Heart left ventricle (tissue), 16 donors: ENCODE measurements around the gene TWF2. TPM values are rescaled to one million over a fixed set of nuclear protein-coding genes. Genes with fewer than 3 reads are reported as not detected.

Experiments
- ATAC-seq, 4 donors: fragments of 200-7000 bp; cut with Tn5 transposase; one replicate each; pipeline ENCODE4 v1.9.1; 2020 to 2022; ENCODE audit warnings: moderate library complexity in 4 of 4, mild to moderate bottlenecking in 3 of 4, moderate number of reproducible peaks in 1 of 4
- DNase-seq, 5 donors: peaks; one replicate each; pipeline ENCODE4 v3.0.0-alpha.2; 2020
- H3K27ac ChIP-seq, 12 donors: fragments of 200-600 bp; sonication (generic) in 4 of 12; one replicate each; pipeline versions ENCODE4 v1.5.0 to v1.8.0; 2016 to 2022; ENCODE audit warnings: mild to moderate bottlenecking in 2 of 12
- H3K27me3 ChIP-seq, 9 donors: fragments of 200-600 bp; sonication (generic) in 2 of 9; one replicate each; pipeline versions ENCODE4 v1.5.1 to v1.8.0; 2016 to 2022; ENCODE audit warnings: mild to moderate bottlenecking in 3 of 9
- H3K36me3 ChIP-seq, 9 donors: fragments of 200-600 bp; sonication (generic) in 2 of 9; one replicate each; pipeline versions ENCODE4 v1.5.0 to v1.8.0; 2018 to 2022; ENCODE audit warnings: mild to moderate bottlenecking in 2 of 9
- H3K4me1 ChIP-seq, 12 donors: fragments of 200-600 bp; sonication (generic) in 4 of 12; one replicate each; pipeline versions ENCODE4 v1.5.0 to v1.8.0; 2016 to 2022; ENCODE audit warnings: mild to moderate bottlenecking in 3 of 12
- H3K4me3 ChIP-seq, 12 donors: fragments of 200-600 bp; sonication (generic) in 4 of 12; one replicate each; pipeline versions ENCODE4 v1.5.0 to v1.8.0; 2017 to 2022; ENCODE audit warnings: mild to moderate bottlenecking in 9 of 12, moderate library complexity in 4 of 12
- H3K9me3 ChIP-seq, 12 donors: fragments of 200-600 bp; sonication (generic) in 4 of 12; one replicate each; pipeline versions ENCODE4 v1.5.0 to v1.8.0; 2016 to 2022; ENCODE audit warnings: mild to moderate bottlenecking in 1 of 12
- POLR2A ChIP-seq, 2 donors: fragments of 450-650 bp; IDR thresholded peaks; one replicate each; pipeline ENCODE4 v1.6.1; 2017; ENCODE audit warnings: antibody characterized with exemption in 2 of 2, mild to moderate bottlenecking in 2 of 2, moderate library complexity in 2 of 2
- WGBS, 4 donors: extraction: QIAGEN DNeasy Blood & Tissue Kit in 2 of 4; methylation state at CpG; one replicate each; pipeline versions ENCODE4 v1.1.5 to v1.1.7; 2013 to 2018; 5-methylcytosine and 5-hydroxymethylcytosine counted together
- intact Hi-C, 10 donors: fragments of 100-400 bp; cut with DNase I; formaldehyde crosslinking; loops; one replicate each; pipeline versions ENCODE4 v1.11.1 to v1.14.2; 2022
- microRNA counts, 2 donors: library from miRNA; unstranded; fragments of <30 nt; microRNA quantifications; one replicate each; lab custom pipeline; 2016
- microRNA-seq, 4 donors: library from miRNA; unstranded; fragments of <30 nt; microRNA quantifications; one replicate each; pipeline versions ENCODE4 to v1.2.0, GENCODE V29; 2017 to 2020
- polyA plus RNA-seq, 2 donors: library from polyadenylated mRNA; stranded (reverse); fragments of 200-250 nt; gene quantifications; one replicate each; pipeline ENCODE4 v1.2.3, GENCODE V29; 2013
- total RNA-seq, 9 donors: library from RNA; depleted of rRNA in 2 of 9; stranded (reverse); fragments of >200 nt in 2 of 9; fragmentation: NEBNext Ultra II Directional in 3 of 9; extraction: Animal tissue kit (Norgen Biotek cat#: 25700) in 3 of 9; gene quantifications; one replicate each; pipeline versions ENCODE4 v1.1.0 to v1.2.4, GENCODE V29; 2016 to 2023
- TF ChIP-seq, protein P1 (sequence below), 12 donors: fragments of 200-600 bp; sonication (generic) in 4 of 12; IDR thresholded peaks; one replicate each; pipeline versions ENCODE4 v1.5.0 to v1.8.0; 2018 to 2022; ENCODE audit warnings: antibody characterized with exemption in 12 of 12, mild to moderate bottlenecking in 5 of 12
- donor health status: ischemic (EF 13 %, LVEDD 7.1; RV severe dilation, severe dysfunction).
- donor health status: healthy with polysubstance abuse.
- donor health status: DM: no; HTN: yes; CAD: no.
- donor health status: DM: no; HTN: no; CAD: no.
- donor health status: ischemic (EF 25% LVEDD 6.9; RV normal size, moderate dysfunction).
- donor health status: ischemic (EF 25% LVEDD 5.7; RV mildly dilated, moderate dysfunction).
- donor health status: healthy.
- donor health status: DM: yes; HTN: yes; CAD: no.
- donor health status: ischemic (EF 35%, LVEDD 5.7; RV mildly dilated, moderate dysfunction).
- donor health status: nonischemic (EF 11% LVEDD 7.7; RV severe dilation, severe dysfunction).
- donor health status: DM: yes; HTN: yes; CAD: no.
- donor health status: PGD.
- donor health status: ischemic (EF 29% LVEDD 5.4; RV normal size, mild dysfunction).
- donor health status: nonischemic (EF 23%, LVEDD 6.1; RV moderate dilation, normal function).

Gene TWF2
- total and polyA plus RNA-seq, 11 donors: 45.8 to 133 (median 109) TPM

DNA sequence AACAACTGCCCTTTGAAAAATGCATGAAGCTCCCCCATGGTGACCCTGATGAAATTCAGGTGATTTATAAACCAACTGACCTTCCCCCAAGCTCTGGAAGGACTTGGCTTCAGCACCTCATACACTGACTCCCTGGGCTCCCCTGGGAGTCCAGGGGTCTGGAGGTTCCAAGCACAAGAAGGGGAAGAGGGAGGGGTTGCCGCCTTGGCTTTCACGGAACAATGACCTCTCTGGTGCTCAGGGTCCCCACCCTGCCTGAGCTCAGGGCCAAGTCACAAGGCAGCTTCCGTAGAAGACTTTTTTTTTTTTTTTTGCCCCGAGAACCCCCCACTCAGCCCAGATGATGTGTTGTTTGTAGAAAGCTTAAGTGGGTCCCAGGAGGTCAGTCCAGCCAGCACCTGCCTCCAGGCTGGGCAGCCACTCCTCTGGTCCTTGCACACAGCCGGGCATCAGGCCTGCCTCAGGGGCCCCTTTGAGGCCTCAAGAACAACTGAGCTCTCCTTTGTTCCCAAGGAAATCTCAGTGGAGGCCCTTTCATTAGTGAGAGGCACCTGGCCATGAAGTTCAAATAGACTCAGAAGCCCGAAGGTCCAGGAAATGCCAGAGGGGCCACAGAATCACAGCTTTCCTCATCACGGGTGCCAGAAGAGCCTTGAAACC, 55.0 kb downstream of the TWF2 start:
- Histone ChIP-seq H3K27me3 (no peaks in the 10 kb centered on the region), H3K9me3 (no peaks in the 10 kb centered on the region), H3K4me1 (peaks cover 3 to 41% (median 21%) of the 10 kb centered on the region in 12 donors), H3K36me3 (no peaks in the 10 kb centered on the region), H3K27ac (peak overlapping the region; percentile 37 to 87 (median 73)), H3K4me3 (no peak overlapping the region)
- TF ChIP-seq POLR2A (IDR thresholded peaks at IDR 0.05): no peak
- TF ChIP-seq, protein P1, sequence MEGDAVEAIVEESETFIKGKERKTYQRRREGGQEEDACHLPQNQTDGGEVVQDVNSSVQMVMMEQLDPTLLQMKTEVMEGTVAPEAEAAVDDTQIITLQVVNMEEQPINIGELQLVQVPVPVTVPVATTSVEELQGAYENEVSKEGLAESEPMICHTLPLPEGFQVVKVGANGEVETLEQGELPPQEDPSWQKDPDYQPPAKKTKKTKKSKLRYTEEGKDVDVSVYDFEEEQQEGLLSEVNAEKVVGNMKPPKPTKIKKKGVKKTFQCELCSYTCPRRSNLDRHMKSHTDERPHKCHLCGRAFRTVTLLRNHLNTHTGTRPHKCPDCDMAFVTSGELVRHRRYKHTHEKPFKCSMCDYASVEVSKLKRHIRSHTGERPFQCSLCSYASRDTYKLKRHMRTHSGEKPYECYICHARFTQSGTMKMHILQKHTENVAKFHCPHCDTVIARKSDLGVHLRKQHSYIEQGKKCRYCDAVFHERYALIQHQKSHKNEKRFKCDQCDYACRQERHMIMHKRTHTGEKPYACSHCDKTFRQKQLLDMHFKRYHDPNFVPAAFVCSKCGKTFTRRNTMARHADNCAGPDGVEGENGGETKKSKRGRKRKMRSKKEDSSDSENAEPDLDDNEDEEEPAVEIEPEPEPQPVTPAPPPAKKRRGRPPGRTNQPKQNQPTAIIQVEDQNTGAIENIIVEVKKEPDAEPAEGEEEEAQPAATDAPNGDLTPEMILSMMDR (IDR thresholded peaks at IDR 0.05): no peak
- peak; percentile 62 to 80 (median 73) for DNase-seq
- 53 to 72% (median 64%) methylated on average over 6 to 7 of the region's 7 CpGs for WGBS, 4 donors
- ATAC-seq: peak; percentile 70 to 93 (median 74)
- intact Hi-C loops: loop anchor here in 1 of 10 donors (1.0 kb wide), 1 partner anchor 33 kb away; no protein-coding TSS in a partner anchor

DNA sequence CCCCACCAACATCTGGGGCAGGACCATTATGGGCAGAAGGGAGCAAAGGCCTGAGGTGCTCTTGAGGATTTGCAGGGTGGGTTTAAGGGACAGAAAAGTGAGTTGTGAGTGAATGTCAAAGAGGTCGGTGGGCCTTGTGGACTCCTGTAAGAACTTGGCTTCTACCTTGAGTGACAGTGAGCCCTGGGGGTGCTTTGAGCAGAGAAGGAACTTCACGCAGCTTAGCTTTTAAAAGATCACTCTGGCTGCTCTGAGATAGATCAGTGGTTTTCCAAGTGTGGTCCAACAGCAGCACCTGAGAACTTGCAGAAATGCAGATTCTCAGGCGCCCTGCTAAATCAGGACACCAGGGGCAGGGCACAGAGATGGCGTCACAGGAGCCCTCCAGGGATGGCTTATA, 56.3 kb downstream of the TWF2 start:
- Histone ChIP-seq H3K4me1 (peaks cover 3 to 38% (median 21%) of the 10 kb centered on the region in 12 donors), H3K27ac (peak overlapping the region in 8 of 12 donors; percentile 22 to 80 (median 69)), H3K9me3 (no peaks in the 10 kb centered on the region), H3K4me3 (no peak overlapping the region), H3K36me3 (no peaks in the 10 kb centered on the region), H3K27me3 (no peaks in the 10 kb centered on the region)
- no peak for ATAC-seq
- TF ChIP-seq, protein P1 (IDR thresholded peaks at IDR 0.05): no peak
- no peak for TF ChIP-seq POLR2A (IDR thresholded peaks at IDR 0.05)
- 93 to 96% (median 94%) methylated on average over 4 of the region's 4 CpGs for WGBS, 4 donors
- no peak for DNase-seq
- intact Hi-C loops: loop anchor here in 1 of 10 donors (1.0 kb wide), 1 partner anchor 37 kb away; no protein-coding TSS in a partner anchor

DNA sequence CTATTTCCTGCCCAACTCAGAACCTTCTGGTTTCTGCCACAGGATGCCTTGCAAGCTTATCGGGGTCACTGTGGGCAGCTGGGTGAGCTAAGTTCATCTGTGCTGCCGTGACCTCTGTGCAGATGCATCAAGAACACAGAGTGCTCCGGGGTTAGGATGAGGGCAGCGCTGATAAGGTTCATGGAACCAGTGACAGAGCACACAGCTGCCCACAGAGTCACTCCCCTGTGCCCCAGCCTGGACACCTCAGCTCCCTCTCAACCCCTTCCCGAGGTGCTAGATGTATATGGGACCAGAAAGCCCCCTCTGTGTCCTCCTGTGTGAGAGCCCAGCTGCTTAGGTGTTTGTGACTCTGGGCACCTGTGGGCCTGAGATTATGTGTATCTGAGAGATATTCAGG, 56.8 kb downstream of the TWF2 start:
- Histone ChIP-seq H3K27me3 (no peaks in the 10 kb centered on the region), H3K36me3 (no peaks in the 10 kb centered on the region), H3K27ac (peak overlapping the region in 6 of 12 donors; percentile 22 to 80 (median 72)), H3K4me3 (no peak overlapping the region), H3K9me3 (no peaks in the 10 kb centered on the region), H3K4me1 (peaks cover 3 to 38% (median 21%) of the 10 kb centered on the region in 12 donors)
- intact Hi-C loops: loop anchor here in 1 of 10 donors (1.0 kb wide), 1 partner anchor 37 kb away; no protein-coding TSS in a partner anchor
- ATAC-seq: peak; percentile 41 to 55 (median 48)
- DNase-seq: no peak
- no peak for TF ChIP-seq POLR2A (IDR thresholded peaks at IDR 0.05)
- TF ChIP-seq, protein P1 (IDR thresholded peaks at IDR 0.05): no peak
- 56 to 79% (median 63%) methylated on average over 2 to 5 of the region's 5 CpGs for WGBS, 4 donors

DNA sequence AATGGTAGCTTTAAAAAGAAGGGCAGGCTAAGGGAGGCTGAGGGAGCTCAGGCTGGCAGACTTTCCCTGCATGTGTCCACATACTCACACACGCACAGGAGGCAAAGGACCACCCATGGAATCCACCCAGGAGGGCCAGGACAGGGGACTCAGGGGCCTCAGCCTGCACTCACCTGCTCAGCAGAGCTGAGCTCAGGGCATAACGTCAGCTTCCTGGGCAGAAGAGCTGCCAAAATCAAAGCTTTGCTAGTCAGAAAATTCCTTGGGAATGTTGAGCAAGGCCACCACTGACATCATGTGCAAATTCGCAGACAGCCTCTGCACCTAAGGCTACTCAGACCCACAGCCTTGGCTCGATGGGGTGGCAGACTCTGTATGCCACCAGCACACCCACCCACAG, 57.4 kb downstream of the TWF2 start:
- TF ChIP-seq, protein P1 (IDR thresholded peaks at IDR 0.05): no peak
- TF ChIP-seq POLR2A (IDR thresholded peaks at IDR 0.05): no peak
- no peaks in the 10 kb centered on the region for H3K27me3 ChIP-seq
- intact Hi-C loops: no loop called here
- ATAC-seq (no peak), DNase-seq (no peak)
- peak overlapping the region in 4 of 12 donors; percentile 9 to 73 (median 28) for H3K27ac ChIP-seq
- 44 to 79% (median 69%) methylated on average over 2 to 4 of the region's 4 CpGs for WGBS, 4 donors
- H3K4me1 ChIP-seq: peaks cover 3 to 38% (median 21%) of the 10 kb centered on the region in 12 donors
- H3K9me3 ChIP-seq: no peaks in the 10 kb centered on the region
- no peaks in the 10 kb centered on the region for H3K36me3 ChIP-seq
- no peak overlapping the region for H3K4me3 ChIP-seq

MicroRNAs within 50 kb of the gene (microRNA counts, 767-probe panel; counts per million panel counts)
- microRNA hsa-let-7g-5p (lab: Ali Mortazavi, UCI): 6,622 to 6,755 counts per million in 2 donors

Small RNA genes lying within 50 kb of the gene (microRNA-seq; reads per million reads assigned to microRNA genes)
- 46,376 to 156,410 (median 77,629) reads per million in 4 donors for gene MIRLET7G

Other genes starting within 250 kb of the TWF2 start
- gene RPL29, start 243.3 kb downstream of the TWF2 start, total RNA-seq: 100 to 1,000 TPM; 515 to 986 (median 681) TPM
- 1,000 to 10,000 TPM; 1,354 to 1,405 TPM for gene RPL29, start 243.3 kb downstream of the TWF2 start, polyA plus RNA-seq
- 10 to 100 TPM; 14.5 to 33.2 (median 20.7) TPM for gene DUSP7, start 182.6 kb downstream of the TWF2 start, total RNA-seq
- gene DUSP7, start 182.6 kb downstream of the TWF2 start, polyA plus RNA-seq: 10 to 100 TPM in 1 of 2 donors, 1 to 10 TPM in 1; 9.2 to 26.1 TPM
- 1 to 10 TPM in 7 of 9 donors, under 1 TPM in 2; 0.66 to 5.2 (median 1.4) TPM for gene POC1A, start 84.7 kb downstream of the TWF2 start, total RNA-seq
- 1 to 10 TPM in 1 of 2 donors, under 1 TPM in 1; 0.50 to 3.0 TPM for gene POC1A, start 84.7 kb downstream of the TWF2 start, polyA plus RNA-seq
- gene ALAS1, start 41.0 kb downstream of the TWF2 start, total RNA-seq: 100 to 1,000 TPM in 8 of 9 donors, 10 to 100 TPM in 1; 77.9 to 213 (median 146) TPM
- gene ALAS1, start 41.0 kb downstream of the TWF2 start, polyA plus RNA-seq: 100 to 1,000 TPM; 107 to 132 TPM
- gene TLR9, start 13.5 kb downstream of the TWF2 start, total RNA-seq: under 1 TPM in 8 of 9 donors, not detected in 1; 0.12 to 0.65 (median 0.29) TPM
- gene TLR9, start 13.5 kb downstream of the TWF2 start, polyA plus RNA-seq: under 1 TPM; 0.04 to 0.23 TPM
- gene PPM1M, start 6.6 kb upstream of the TWF2 start, total RNA-seq: 10 to 100 TPM in 2 of 9 donors, 1 to 10 TPM in 7; 5.7 to 30.2 (median 8.2) TPM
- gene PPM1M, start 6.6 kb upstream of the TWF2 start, polyA plus RNA-seq: 1 to 10 TPM; 5.6 to 6.6 TPM
- gene WDR82, start 39.5 kb upstream of the TWF2 start, total RNA-seq: 10 to 100 TPM; 44.9 to 73.6 (median 61.2) TPM
- 10 to 100 TPM; 24.7 to 69.2 TPM for gene WDR82, start 39.5 kb upstream of the TWF2 start, polyA plus RNA-seq
- 1 to 10 TPM; 2.6 to 8.4 (median 4.1) TPM for gene GLYCTK, start 48.7 kb upstream of the TWF2 start, total RNA-seq
- 1 to 10 TPM; 4.7 to 6.4 TPM for gene GLYCTK, start 48.7 kb upstream of the TWF2 start, polyA plus RNA-seq
- 1 to 10 TPM in 8 of 9 donors, under 1 TPM in 1; 0.95 to 6.6 (median 2.8) TPM for gene DNAH1, start 77.2 kb upstream of the TWF2 start, total RNA-seq
- gene DNAH1, start 77.2 kb upstream of the TWF2 start, polyA plus RNA-seq: 1 to 10 TPM; 1.2 to 3.8 TPM
- 10 to 100 TPM; 50.0 to 75.9 (median 55.1) TPM for gene BAP1, start 170.8 kb upstream of the TWF2 start, total RNA-seq
- gene BAP1, start 170.8 kb upstream of the TWF2 start, polyA plus RNA-seq: 10 to 100 TPM; 40.3 to 78.9 TPM
- gene PHF7, start 171.5 kb upstream of the TWF2 start, total RNA-seq: 10 to 100 TPM; 10.8 to 27.6 (median 16.4) TPM
- gene PHF7, start 171.5 kb upstream of the TWF2 start, polyA plus RNA-seq: 1 to 10 TPM; 4.0 to 4.2 TPM
- gene SEMA3G, start 205.9 kb upstream of the TWF2 start, total RNA-seq: 10 to 100 TPM; 13.4 to 29.0 (median 14.4) TPM
- 10 to 100 TPM; 11.4 to 19.6 TPM for gene SEMA3G, start 205.9 kb upstream of the TWF2 start, polyA plus RNA-seq
- gene TNNC1, start 214.9 kb upstream of the TWF2 start, total RNA-seq: over 10,000 TPM in 2 of 9 donors, 1,000 to 10,000 TPM in 7; 4,301 to 15,255 (median 8,364) TPM
- over 10,000 TPM in 1 of 2 donors, 1,000 to 10,000 TPM in 1; 6,829 to 20,003 TPM for gene TNNC1, start 214.9 kb upstream of the TWF2 start, polyA plus RNA-seq
- 10 to 100 TPM; 29.5 to 56.2 (median 43.9) TPM for gene NISCH, start 216.4 kb upstream of the TWF2 start, total RNA-seq
- 10 to 100 TPM; 28.8 to 30.2 TPM for gene NISCH, start 216.4 kb upstream of the TWF2 start, polyA plus RNA-seq